Activated naive CD4-positive, alpha-beta T cell treated with anti-CD3 and anti-CD28 coated beads, Interleukin-2, amount 50 U/mL, for 72 hours (primary cell): ENCODE data around the gene TSPAN5. TPM values are rescaled to one million over a fixed set of nuclear protein-coding genes. Genes with fewer than 3 reads are reported as not detected.

Experiments
- ATAC-seq, 2 donors: fragments of 150-1000 bp; cut with Tn5 transposase; 2 replicates each; pipeline ENCODE4 v1.10.0; 2021; ENCODE audit warnings: mild to moderate bottlenecking in 2 of 2, moderate library complexity in 2 of 2
- DNase-seq, 2 donors: peaks; one replicate each; pipeline ENCODE4 v3.0.0; 2021 to 2022; ENCODE audit warnings: low spot score in 2 of 2
- H3K27ac Mint-ChIP-seq, 2 donors: one replicate each; pipeline ENCODE4 v1.8.0; 2022; ENCODE audit warnings: mild to moderate bottlenecking in 2 of 2, mixed read lengths in 2 of 2
- H3K36me3 Mint-ChIP-seq, 2 donors: one replicate each; pipeline ENCODE4 v1.8.0; 2022; ENCODE audit warnings: mixed read lengths in 2 of 2
- H3K9me3 Mint-ChIP-seq, 2 donors: one replicate each; pipeline ENCODE4 v1.8.0; 2022; ENCODE audit warnings: mixed read lengths in 2 of 2
- total RNA-seq, 2 donors: library from RNA; stranded (reverse); gene quantifications; one replicate each; pipeline ENCODE4 v1.2.3, GENCODE V29; 2022

Gene TSPAN5
- total RNA-seq, 2 donors from 2014 or later: 11.0 to 26.7 TPM

GRCh38 chr4:98659741-98660462 lies 1.5 kb upstream of the TSPAN5 start:
- Mint-ChIP-seq H3K27ac (no peak overlapping the region), H3K9me3 (peaks cover 0 to 6% of the 10 kb centered on the region in 2 donors), H3K36me3 (peaks cover 18 to 34% of the 10 kb centered on the region in 2 donors)
- ATAC-seq: no peak
- no peak for DNase-seq

GRCh38 chr4:98659106-98659592 lies 738 bp upstream of the TSPAN5 start:
- DNase-seq (no peak), ATAC-seq (no peak)
- Mint-ChIP-seq H3K36me3 (peaks cover 18 to 27% of the 10 kb centered on the region in 2 donors), H3K9me3 (no peaks in the 10 kb centered on the region), H3K27ac (peak overlapping the region; percentile 10 to 51)

- peak; percentile 41 to 65 for DNase-seq
- Mint-ChIP-seq H3K36me3 (peaks cover 18 to 33% of the 10 kb centered on the region in 2 donors), H3K9me3 (peaks cover 0 to 5% of the 10 kb centered on the region in 2 donors), H3K27ac (peak overlapping the region; percentile 81 to 88)
- ATAC-seq: peak; percentile 49 to 60
Observed at GRCh38 chr4:98657531-98658286, 702 bp downstream of the TSPAN5 start.

- DNase-seq (no peak), ATAC-seq (no peak)
- Mint-ChIP-seq H3K27ac (peak overlapping the region; percentile 51 to 81), H3K36me3 (peaks cover 18 to 34% of the 10 kb centered on the region in 2 donors), H3K9me3 (peaks cover 0 to 5% of the 10 kb centered on the region in 2 donors)
Observed at GRCh38 chr4:98656886-98657285, 1.5 kb downstream of the TSPAN5 start.

GRCh38 chr4:98656443-98656842 lies 2.0 kb downstream of the TSPAN5 start:
- H3K27ac Mint-ChIP-seq: peak overlapping the region in 1 of 2 donors; percentile 81

GRCh38 chr4:98653890-98654867 lies 4.2 kb downstream of the TSPAN5 start:
- ATAC-seq (no peak), DNase-seq (no peak)
- Mint-ChIP-seq H3K27ac (no peak overlapping the region), H3K36me3 (peaks cover 21 to 58% of the 10 kb centered on the region in 2 donors), H3K9me3 (peaks cover 0 to 18% of the 10 kb centered on the region in 2 donors)

More at GRCh38 chr4:98656443-98656842, 2.0 kb downstream of the TSPAN5 start:
- peaks cover 18 to 35% of the 10 kb centered on the region in 2 donors for H3K36me3 Mint-ChIP-seq
- DNase-seq (no peak), ATAC-seq (no peak)
- peaks cover 0 to 5% of the 10 kb centered on the region in 2 donors for H3K9me3 Mint-ChIP-seq

- H3K27ac Mint-ChIP-seq: no peak overlapping the region
- ATAC-seq (no peak), DNase-seq (no peak)
- H3K9me3 Mint-ChIP-seq: peaks cover 0 to 18% of the 10 kb centered on the region in 2 donors
- peaks cover 21 to 59% of the 10 kb centered on the region in 2 donors for H3K36me3 Mint-ChIP-seq
Observed at GRCh38 chr4:98652996-98653395, 5.4 kb downstream of the TSPAN5 start.

- peaks cover 0 to 18% of the 10 kb centered on the region in 2 donors for H3K9me3 Mint-ChIP-seq
- ATAC-seq (no peak), DNase-seq (no peak)
- peaks cover 4 to 37% of the 10 kb centered on the region in 2 donors for H3K36me3 Mint-ChIP-seq
- H3K27ac Mint-ChIP-seq: no peak overlapping the region
Observed at GRCh38 chr4:98648602-98649001, 9.8 kb downstream of the TSPAN5 start.

- ATAC-seq (no peak), DNase-seq (no peak)
- Mint-ChIP-seq H3K36me3 (peaks cover 4 to 29% of the 10 kb centered on the region in 2 donors), H3K27ac (peak overlapping the region in 1 of 2 donors; percentile 13), H3K9me3 (peaks cover 0 to 13% of the 10 kb centered on the region in 2 donors)
Observed at GRCh38 chr4:98646422-98646821, 12.0 kb downstream of the TSPAN5 start.

- H3K27ac Mint-ChIP-seq: no peak overlapping the region
- H3K36me3 Mint-ChIP-seq: peaks cover 4 to 20% of the 10 kb centered on the region in 2 donors
- no peak for DNase-seq
- ATAC-seq: no peak
- H3K9me3 Mint-ChIP-seq: peaks cover 0 to 6% of the 10 kb centered on the region in 2 donors
Observed at GRCh38 chr4:98645527-98645926, 12.9 kb downstream of the TSPAN5 start.

- H3K27ac Mint-ChIP-seq: peak overlapping the region in 1 of 2 donors; percentile 23
- DNase-seq (no peak), ATAC-seq (no peak)
- H3K36me3 Mint-ChIP-seq: peaks cover 0 to 5% of the 10 kb centered on the region in 2 donors
- no peaks in the 10 kb centered on the region for H3K9me3 Mint-ChIP-seq
Observed at GRCh38 chr4:98643755-98644154, 14.7 kb downstream of the TSPAN5 start.

GRCh38 chr4:98642991-98643426 lies 15.4 kb downstream of the TSPAN5 start:
- peaks cover 0 to 5% of the 10 kb centered on the region in 2 donors for H3K36me3 Mint-ChIP-seq
- H3K27ac Mint-ChIP-seq: no peak overlapping the region
- peak; percentile 66 to 78 for ATAC-seq
- H3K9me3 Mint-ChIP-seq: no peaks in the 10 kb centered on the region
- DNase-seq: no peak

GRCh38 chr4:98641906-98642668 lies 16.3 kb downstream of the TSPAN5 start:
- ATAC-seq (no peak), DNase-seq (no peak)
- no peak overlapping the region for H3K27ac Mint-ChIP-seq
- no peaks in the 10 kb centered on the region for H3K9me3 Mint-ChIP-seq
- H3K36me3 Mint-ChIP-seq: peaks cover 0 to 5% of the 10 kb centered on the region in 2 donors

- Mint-ChIP-seq H3K27ac (no peak overlapping the region), H3K36me3 (peaks cover 0 to 5% of the 10 kb centered on the region in 2 donors), H3K9me3 (no peaks in the 10 kb centered on the region)
- ATAC-seq: no peak
- no peak for DNase-seq
Observed at GRCh38 chr4:98641376-98641775, 17.0 kb downstream of the TSPAN5 start.

GRCh38 chr4:98639523-98639922 lies 18.9 kb downstream of the TSPAN5 start:
- DNase-seq (no peak), ATAC-seq (peak; percentile 59 to 69)
- H3K27ac Mint-ChIP-seq: peak overlapping the region; percentile 43 to 70
- no peaks in the 10 kb centered on the region for H3K9me3 Mint-ChIP-seq
- no peaks in the 10 kb centered on the region for H3K36me3 Mint-ChIP-seq
